ENCODE measurements around the gene DNAL1. TPM values are rescaled to one million over a fixed set of nuclear protein-coding genes. Genes with fewer than 3 reads are reported as not detected.

The DNAL1 gene
- total RNA-seq, 1 experiment from 2014 or later = 14.6 TPM

DNA sequence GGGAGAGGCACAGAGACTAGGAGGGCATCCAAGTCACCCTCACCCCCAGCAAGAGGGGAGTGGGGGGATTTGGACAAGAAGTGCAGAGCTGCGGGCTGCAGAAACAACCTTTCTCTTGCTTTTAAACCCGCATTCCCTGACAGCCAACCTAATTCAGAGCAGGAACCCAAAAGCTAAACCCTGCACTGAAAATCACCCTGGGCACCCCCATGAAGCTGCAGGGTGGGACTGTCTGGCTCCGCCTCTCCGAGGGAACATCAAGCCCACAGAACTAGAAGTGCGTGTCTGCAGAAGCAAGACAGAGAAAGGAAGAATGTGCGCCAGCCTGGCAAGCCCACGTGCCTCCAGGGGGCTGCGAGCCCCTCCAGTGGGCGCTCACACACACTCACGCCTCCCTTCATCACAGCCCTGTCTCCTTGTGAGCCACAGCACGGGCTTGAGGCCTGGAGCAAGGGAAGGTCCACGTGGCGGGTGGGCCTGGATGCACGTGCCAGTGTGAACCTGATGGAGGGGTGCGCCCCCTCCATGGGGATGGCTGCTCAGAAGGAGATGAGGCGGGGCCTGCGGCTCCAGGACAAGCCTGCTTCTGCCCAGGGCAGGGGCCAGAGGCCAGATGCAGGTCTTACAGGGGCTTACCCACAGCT lies 97.2 kb downstream of the DNAL1 start (continued):
- TF ChIP-seq, protein P1, sequence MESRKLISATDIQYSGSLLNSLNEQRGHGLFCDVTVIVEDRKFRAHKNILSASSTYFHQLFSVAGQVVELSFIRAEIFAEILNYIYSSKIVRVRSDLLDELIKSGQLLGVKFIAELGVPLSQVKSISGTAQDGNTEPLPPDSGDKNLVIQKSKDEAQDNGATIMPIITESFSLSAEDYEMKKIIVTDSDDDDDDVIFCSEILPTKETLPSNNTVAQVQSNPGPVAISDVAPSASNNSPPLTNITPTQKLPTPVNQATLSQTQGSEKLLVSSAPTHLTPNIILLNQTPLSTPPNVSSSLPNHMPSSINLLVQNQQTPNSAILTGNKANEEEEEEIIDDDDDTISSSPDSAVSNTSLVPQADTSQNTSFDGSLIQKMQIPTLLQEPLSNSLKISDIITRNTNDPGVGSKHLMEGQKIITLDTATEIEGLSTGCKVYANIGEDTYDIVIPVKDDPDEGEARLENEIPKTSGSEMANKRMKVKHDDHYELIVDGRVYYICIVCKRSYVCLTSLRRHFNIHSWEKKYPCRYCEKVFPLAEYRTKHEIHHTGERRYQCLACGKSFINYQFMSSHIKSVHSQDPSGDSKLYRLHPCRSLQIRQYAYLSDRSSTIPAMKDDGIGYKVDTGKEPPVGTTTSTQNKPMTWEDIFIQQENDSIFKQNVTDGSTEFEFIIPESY (IDR thresholded peaks at IDR 0.05; ENCODE audit: extremely low read depth, insufficient replicate concordance, low read length) = no peak
- no peak for TF ChIP-seq SP1 (IDR thresholded peaks at IDR 0.05; ENCODE audit: low read depth)
- TF ChIP-seq, protein P2, sequence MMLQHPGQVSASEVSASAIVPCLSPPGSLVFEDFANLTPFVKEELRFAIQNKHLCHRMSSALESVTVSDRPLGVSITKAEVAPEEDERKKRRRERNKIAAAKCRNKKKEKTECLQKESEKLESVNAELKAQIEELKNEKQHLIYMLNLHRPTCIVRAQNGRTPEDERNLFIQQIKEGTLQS (IDR thresholded peaks at IDR 0.05) = no peak
- TF ChIP-seq ZFX (IDR thresholded peaks at IDR 0.05) = no peak
- no peak for TF ChIP-seq SIN3A (IDR thresholded peaks at IDR 0.05; ENCODE audit: low read depth)
- TF ChIP-seq EGR1 (IDR thresholded peaks at IDR 0.05; ENCODE audit: low read depth) = no peak
- TF ChIP-seq POLR2AphosphoS5 (IDR thresholded peaks at IDR 0.05; ENCODE audit: low read depth, low read length) = no peak
- TF ChIP-seq CTCF (IDR thresholded peaks at IDR 0.05 in 2 of 3, conservative IDR thresholded peaks at IDR 0.05 in 1 of 3; ENCODE audit: borderline replicate concordance in 1 of 3, insufficient read depth in 1 of 3, low read depth in 2 of 3, low read length in 2 of 3) = no peak
- no peak for TF ChIP-seq ZNF274 (IDR thresholded peaks at IDR 0.05; ENCODE audit: low read depth, low read length)
- no peak for TF ChIP-seq MAX (IDR thresholded peaks at IDR 0.05)
- no peak for TF ChIP-seq TCF7L2 (IDR thresholded peaks at IDR 0.05; ENCODE audit: borderline replicate concordance, extremely low read depth, insufficient read depth, insufficient read length)
